GM19240 (cell line): ENCODE results near the gene UNC80.

Experiments used
- DNase-seq: peaks from one replicate; pipeline ENCODE4 v3.0.0; 2011; ENCODE audit warnings: low spot score; ENCODE audit not compliant: insufficient read length

Gene UNC80

GRCh38 chr2:209970711-209971110 is 199.1 kb downstream of the UNC80 start:
- DNase-seq, result no peak

DNA sequence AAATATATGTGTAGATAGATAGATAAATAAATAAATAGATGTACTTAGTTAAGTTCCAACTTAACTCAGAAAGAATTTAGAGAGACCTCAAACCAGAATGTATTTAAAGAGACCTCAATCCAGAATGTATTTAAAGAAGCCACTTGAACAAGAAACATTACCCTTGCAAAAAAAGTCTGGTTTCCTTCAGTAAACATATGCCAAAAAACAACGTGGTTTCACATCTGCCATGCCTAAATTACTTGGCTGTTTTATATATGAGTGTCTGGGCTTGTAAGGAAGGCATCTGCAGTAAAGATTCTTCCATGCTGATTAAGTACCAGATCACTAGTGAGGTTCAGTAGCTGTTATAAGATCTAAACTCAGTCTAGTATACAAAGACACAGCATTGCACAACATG is 201.7 kb downstream of the UNC80 start:
- no peak for DNase-seq

- no peak for DNase-seq
Measured at GRCh38 chr2:209974576-209974975, 202.9 kb downstream of the UNC80 start.

- no peak for DNase-seq
Measured at GRCh38 chr2:209976698-209977385, 205.2 kb downstream of the UNC80 start.

GRCh38 chr2:209977386-209978239 is 206.0 kb downstream of the UNC80 start:
- DNase-seq, result no peak

- no peak for DNase-seq
Measured at GRCh38 chr2:209984291-209984690, 212.7 kb downstream of the UNC80 start.

- DNase-seq, result no peak
Measured at GRCh38 chr2:209985874-209986273, 214.2 kb downstream of the UNC80 start.

GRCh38 chr2:209986415-209986814 is 214.8 kb downstream of the UNC80 start:
- DNase-seq, result no peak

DNA sequence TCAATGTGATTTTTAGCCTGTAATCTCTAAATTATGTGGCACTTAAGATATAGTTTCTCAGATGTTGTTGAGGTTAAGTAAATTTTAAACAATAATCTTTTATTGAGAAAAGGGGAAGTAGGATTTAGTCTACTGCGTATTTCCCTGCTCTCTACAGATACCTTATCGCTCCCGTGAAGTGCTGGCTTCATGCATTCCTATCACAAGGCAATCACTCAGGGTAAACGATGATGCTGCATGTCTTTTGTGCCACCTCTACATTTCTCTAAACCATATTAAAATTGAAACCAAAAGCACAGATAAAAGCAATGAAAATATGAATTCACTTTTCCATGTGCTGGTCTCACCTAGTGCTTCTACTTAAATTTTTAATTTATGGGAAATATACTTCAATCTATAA is 216.4 kb downstream of the UNC80 start:
- no peak for DNase-seq

DNA sequence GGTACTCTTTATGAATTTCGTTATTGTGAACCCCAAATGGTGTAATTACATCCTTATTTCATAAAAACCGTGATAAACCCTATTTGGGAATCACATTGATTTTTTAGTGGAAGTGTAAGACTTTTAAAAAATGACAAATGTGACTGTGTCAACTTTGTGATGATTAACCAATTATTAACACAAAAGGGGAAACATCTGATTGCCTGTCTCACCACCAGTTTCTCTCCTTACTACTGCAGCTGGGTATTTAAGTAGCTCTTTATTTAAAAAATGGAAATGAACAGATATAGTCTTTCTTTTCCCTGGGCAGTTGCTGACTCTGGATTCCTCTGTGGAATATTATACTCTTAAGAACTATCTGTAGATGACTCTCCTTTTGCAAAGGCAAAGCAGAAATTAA is 219.2 kb downstream of the UNC80 start:
- DNase-seq, result no peak

GRCh38 chr2:209993968-209994367 is 222.3 kb downstream of the UNC80 start:
- DNase-seq, result no peak

DNA sequence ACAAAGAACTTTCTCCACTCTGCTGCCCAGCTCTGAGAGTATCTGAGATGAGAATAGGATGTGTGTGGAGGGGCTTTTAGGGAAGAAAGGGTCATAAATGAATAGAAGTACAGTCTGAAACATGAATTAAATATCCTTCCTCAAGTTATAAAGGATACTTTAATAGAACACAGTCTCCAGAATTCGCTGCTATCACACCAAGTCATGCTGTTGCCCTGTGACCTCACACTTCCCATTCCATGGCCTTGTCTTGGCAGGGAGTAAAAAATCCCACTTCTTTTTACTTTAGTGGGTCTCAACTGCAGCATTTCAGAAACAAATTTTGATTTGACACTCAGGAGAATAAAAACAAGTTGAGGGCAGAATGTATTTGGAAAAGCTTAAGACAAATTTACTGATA is 227.0 kb downstream of the UNC80 start:
- no peak for DNase-seq

DNA sequence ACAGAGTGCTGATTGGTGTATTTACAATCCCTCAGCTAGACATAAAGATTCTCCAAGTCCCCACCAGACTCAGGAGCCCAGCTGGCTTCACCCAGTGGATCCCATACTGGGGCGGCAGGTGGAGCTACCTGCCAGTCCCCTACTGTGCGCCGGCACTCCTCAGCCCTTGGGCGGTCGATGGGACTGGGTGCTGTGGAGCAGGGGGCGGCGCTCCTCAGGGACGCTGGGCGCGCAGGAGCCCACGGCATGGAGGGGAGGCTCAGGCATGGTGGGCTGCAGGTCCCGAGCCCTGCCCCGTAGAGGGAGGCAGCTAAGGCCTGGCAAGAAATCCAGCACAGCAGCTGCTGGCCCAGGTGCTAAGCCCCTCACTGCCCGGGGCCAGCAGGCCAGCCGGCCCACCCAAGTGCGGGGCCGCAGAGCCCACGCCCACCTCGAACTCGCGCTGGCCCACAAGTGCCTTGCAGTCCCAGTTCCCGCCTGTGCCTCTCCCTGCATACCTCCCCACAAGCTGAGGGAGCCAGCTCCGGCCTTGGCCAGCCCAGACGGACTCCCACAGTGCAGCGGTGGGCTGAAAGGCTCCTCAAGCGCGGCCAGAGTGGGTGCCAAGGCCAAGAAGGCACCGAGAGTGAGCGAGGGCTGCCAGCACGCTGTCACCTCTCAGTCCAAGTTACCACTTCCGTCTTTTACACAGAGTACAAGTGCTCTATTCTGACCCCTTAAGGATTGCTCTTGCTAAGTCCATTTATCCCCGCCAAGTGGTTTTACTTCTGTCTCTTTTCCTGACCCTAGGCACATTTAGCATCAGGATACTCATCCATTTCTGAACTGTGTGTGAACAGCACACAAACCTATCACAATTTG is 229.1 kb downstream of the UNC80 start:
- DNase-seq, result no peak

GRCh38 chr2:210002158-210003157 is 230.8 kb downstream of the UNC80 start, which contains the start of gene RPE:
Gene RPE, plus strand, starts transcription at chr2:210002638. Its CDS starts 24 bp downstream, at chr2:210002662.
- DNase-seq, result peak; percentile 61

GRCh38 chr2:210003359-210003758 is 231.7 kb downstream of the UNC80 start:
- no peak for DNase-seq

- no peak for DNase-seq
Measured at GRCh38 chr2:210004881-210005280, 233.2 kb downstream of the UNC80 start.

- DNase-seq, result no peak
Measured at GRCh38 chr2:210007895-210008294, 236.3 kb downstream of the UNC80 start.

- no peak for DNase-seq
Measured at GRCh38 chr2:210009126-210009525, 237.5 kb downstream of the UNC80 start.

DNA sequence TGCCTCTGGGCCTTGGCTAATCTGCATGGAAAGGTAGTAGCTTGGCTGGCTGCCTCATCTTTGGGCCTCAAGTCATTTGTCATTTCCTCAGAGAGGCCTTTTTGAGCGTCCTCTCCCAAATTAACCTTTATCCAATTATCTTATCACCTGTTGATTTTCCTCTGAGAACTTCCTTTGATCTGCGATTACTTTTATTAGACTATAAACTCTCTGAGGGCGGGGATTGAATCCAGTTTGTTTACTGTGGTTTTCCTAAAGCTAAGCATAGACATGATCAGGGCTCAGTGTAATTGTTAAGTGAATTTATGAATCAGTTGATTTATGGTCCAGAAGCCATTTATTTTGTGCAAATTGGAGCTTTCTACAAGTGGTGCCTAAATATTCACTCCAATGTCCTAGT is 238.3 kb downstream of the UNC80 start:
- DNase-seq, result no peak

GRCh38 chr2:210020138-210020537 is 248.5 kb downstream of the UNC80 start:
- no peak for DNase-seq

DNA sequence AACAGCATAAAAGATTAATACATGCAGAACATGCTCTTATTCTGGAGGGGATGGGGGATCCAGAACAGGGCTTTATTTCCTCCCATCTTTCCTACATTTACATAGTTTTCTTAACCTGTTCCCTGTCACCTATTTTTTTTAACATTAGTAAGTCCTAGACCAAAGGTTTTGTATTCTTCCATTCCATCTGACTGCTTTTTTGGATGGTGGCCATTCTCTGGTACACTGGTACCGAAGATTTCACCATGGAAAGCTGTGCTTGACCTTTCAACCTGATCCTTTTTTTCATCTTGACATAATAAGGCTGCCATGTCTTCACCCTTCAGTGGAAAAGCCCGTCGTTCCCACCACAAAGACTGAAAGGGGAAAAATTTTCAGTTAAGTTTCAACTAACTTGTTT is 251.2 kb downstream of the UNC80 start:
- DNase-seq, result no peak
